Medulla oblongata (tissue), 1 donor: ENCODE data around the gene TCEA2.
A peak's percentile ranks its signal among the peaks of the same experiment; 100 is the strongest.
"Not testable (repeated sequence)": the region's sequence is repeated elsewhere in the genome, so short reads cannot be mapped to it uniquely, and the experiment has no call there.

Experiments used
- DNase-seq: peaks from one replicate; pipeline ENCODE4 v3.0.0-alpha.2; 2015; ENCODE audit errors: extremely low spot score

Gene TCEA2

GRCh38 chr20:64077876-64078551 lies 15.0 kb downstream of the TCEA2 start:
- peak; percentile 33 for DNase-seq

GRCh38 chr20:64078934-64079272 lies 15.9 kb downstream of the TCEA2 start:
- no peak for DNase-seq

GRCh38 chr20:64079273-64080012 lies 16.4 kb downstream of the TCEA2 start, which contains the start of gene RGS19:
Gene RGS19 (minus strand): TSS chr20:64079518. CDS start chr20:64076886, 2,632 bp downstream.
- peak; percentile 78 for DNase-seq

- no peak for DNase-seq
Observed at GRCh38 chr20:64080013-64080812, 17.2 kb downstream of the TCEA2 start, which contains the start of gene OPRL1. Gene OPRL1 (plus strand): TSS chr20:64080082. CDS start chr20:64092721, 12,639 bp downstream.

- no peak for DNase-seq
Observed at GRCh38 chr20:64080813-64081623, 18.0 kb downstream of the TCEA2 start.

GRCh38 chr20:64081624-64081964 lies 18.6 kb downstream of the TCEA2 start:
- DNase-seq: no peak

- DNase-seq: peak; percentile 39
Observed at GRCh38 chr20:64082126-64082731, 19.2 kb downstream of the TCEA2 start.

- no peak for DNase-seq
Observed at GRCh38 chr20:64082820-64083377, 19.9 kb downstream of the TCEA2 start.

- peak; percentile 70 for DNase-seq
Observed at GRCh38 chr20:64083378-64083803, 20.4 kb downstream of the TCEA2 start.

- DNase-seq: no peak
Observed at GRCh38 chr20:64083804-64084684, 21.0 kb downstream of the TCEA2 start, which contains the start of gene LKAAEAR1. Gene LKAAEAR1 (minus strand): TSS chr20:64084398. CDS start chr20:64084219, 179 bp downstream.

- DNase-seq: no peak
Observed at GRCh38 chr20:64084685-64085152, 21.7 kb downstream of the TCEA2 start.

GRCh38 chr20:64086801-64087200 lies 23.8 kb downstream of the TCEA2 start:
- DNase-seq: no peak

GRCh38 chr20:64087226-64087825 lies 24.3 kb downstream of the TCEA2 start:
- not testable (repeated sequence) for DNase-seq

GRCh38 chr20:64088586-64088985 lies 25.6 kb downstream of the TCEA2 start:
- DNase-seq: not testable (repeated sequence)

GRCh38 chr20:64090165-64090564 lies 27.2 kb downstream of the TCEA2 start:
- no peak for DNase-seq

- no peak for DNase-seq
Observed at GRCh38 chr20:64091340-64091739, 28.3 kb downstream of the TCEA2 start.

GRCh38 chr20:64091770-64092169 lies 28.8 kb downstream of the TCEA2 start:
- DNase-seq: no peak

GRCh38 chr20:64092258-64093012 lies 29.4 kb downstream of the TCEA2 start:
- no peak for DNase-seq
